Stomach (tissue), 9 donors: ENCODE measurements around the gene CSRNP2. TPM values are rescaled to one million over a fixed set of nuclear protein-coding genes. Genes with fewer than 3 reads are reported as not detected.
"Not testable (repeated sequence)": the region's sequence is repeated elsewhere in the genome, so short reads cannot be mapped to it uniquely, and the experiment has no call there.

Experiments used
- DNase-seq, 2 donors: peaks; one replicate each; pipeline versions ENCODE4 v3.0.0 to v3.0.0-alpha.2; 2013 to 2019
- H3K27ac ChIP-seq, 5 donors: fragments of 200-600 bp in 4 of 5; sonication (generic) in 4 of 5; one replicate each; pipeline ENCODE4 v1.5.1; 2013 to 2019; ENCODE audit warnings: mild to moderate bottlenecking in 1 of 5, moderate library complexity in 1 of 5
- H3K27me3 ChIP-seq, 3 donors: fragments of 200-600 bp; sonication (generic); one replicate each; pipeline ENCODE4 v1.5.1; 2017 to 2019; ENCODE audit warnings: mixed run types in 1 of 3
- H3K36me3 ChIP-seq, 4 donors: fragments of 200-600 bp; sonication (generic); 1 replicate in 3 of 4; 2 replicates in 1 of 4; pipeline ENCODE4 v1.5.1; 2016 to 2019
- H3K4me1 ChIP-seq, 4 donors: fragments of 200-600 bp; sonication (generic); one replicate each; pipeline ENCODE4 v1.5.1; 2016 to 2019
- H3K4me3 ChIP-seq, 4 donors: fragments of 200-600 bp; sonication (generic) in 3 of 4; one replicate each; pipeline ENCODE4 v1.5.1; 2016 to 2019; ENCODE audit warnings: mild to moderate bottlenecking in 1 of 4
- H3K9me3 ChIP-seq, 4 donors: fragments of 200-600 bp; sonication (generic); one replicate each; pipeline ENCODE4 v1.5.1; 2016 to 2019
- EP300 ChIP-seq: sonication (generic); formaldehyde crosslinking; IDR thresholded peaks from one replicate; pipeline ENCODE4 v1.6.1; 2017; ENCODE audit warnings: antibody characterized with exemption
- POLR2A ChIP-seq, 4 donors: fragments of 450-650 bp; IDR thresholded peaks; one replicate each; pipeline ENCODE4 v1.6.1; 2016; ENCODE audit warnings: antibody characterized with exemption in 4 of 4, control low read depth in 2 of 4, mild to moderate bottlenecking in 1 of 4, moderate library complexity in 1 of 4
- POLR2AphosphoS5 ChIP-seq, 3 donors: sonication (generic); formaldehyde crosslinking; IDR thresholded peaks; one replicate each; pipeline ENCODE4 v1.6.1; 2016; ENCODE audit warnings: antibody characterized with exemption in 3 of 3
- WGBS, 5 donors: extraction: QIAGEN DNeasy Blood & Tissue Kit in 3 of 5; methylation state at CpG; one replicate each; pipeline versions ENCODE4 v1.1.5 to v1.1.7; 2013 to 2018; 5-methylcytosine and 5-hydroxymethylcytosine counted together
- intact Hi-C: fragments of 100-400 bp; cut with DNase I; formaldehyde crosslinking; loops from one replicate; pipeline ENCODE4 v1.15.1; 2023; ENCODE audit warnings: low total_unique reads
- polyA plus RNA-seq, 3 donors: library from polyadenylated mRNA; stranded (reverse); fragments of 200-250 nt; gene quantifications; one replicate each; pipeline ENCODE4 v1.2.3, GENCODE V29; 2013
- total RNA-seq, 5 donors: library from RNA; depleted of rRNA; stranded (reverse); fragments of >200 nt; gene quantifications; one replicate each; pipeline versions ENCODE4 v1.1.0 to v1.2.3, GENCODE V29; 2014 to 2016
- TF ChIP-seq, protein P1 (sequence below), 7 experiments: fragments of 450-650 bp in 4 of 7; fragments of 200-600 bp in 3 of 7; sonication (generic) in 3 of 7; IDR thresholded peaks; one replicate each; pipeline ENCODE4 v1.5.1; 2016 to 2019; ENCODE audit warnings: antibody characterized with exemption in 7 of 7, control low read depth in 2 of 7, mild to moderate bottlenecking in 1 of 7
- donor health status: healthy with polysubstance abuse.
- donor health status: Bipolar disorder and iron deficiency.
- donor health status: healthy.

CSRNP2 gene
- total and polyA plus RNA-seq, 8 donors: 6.0 to 117 (median 15.2) TPM

DNA sequence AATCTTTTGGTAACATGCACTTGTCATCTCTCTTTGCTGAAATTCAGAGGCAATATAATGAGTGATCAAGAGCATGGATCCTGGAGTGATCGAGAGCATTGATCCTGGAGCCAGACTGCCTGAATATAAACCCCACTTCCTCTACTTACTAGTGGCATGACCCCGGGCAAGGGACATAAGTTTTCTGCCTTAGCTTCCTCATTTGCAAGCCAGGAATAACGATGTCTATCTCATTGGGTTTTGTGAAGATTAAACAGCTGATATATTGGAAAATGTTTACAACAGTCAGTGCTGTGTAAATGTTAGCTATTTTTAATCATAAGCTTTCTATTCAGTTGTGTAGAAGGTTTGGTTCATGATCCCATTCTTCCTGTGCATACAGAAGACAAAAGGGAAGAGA is 2.4 kb upstream of the CSRNP2 start:
- Histone ChIP-seq H3K27me3 (no peaks in the 10 kb centered on the region), H3K4me1 (peaks cover 12 to 24% (median 19%) of the 10 kb centered on the region in 4 donors), H3K36me3 (peaks cover 0 to 9% (median 6%) of the 10 kb centered on the region in 4 donors), H3K4me3 (no peak overlapping the region), H3K9me3 (no peaks in the 10 kb centered on the region), H3K27ac (peak overlapping the region in 1 of 5 donors; percentile 11)
- no peak for DNase-seq
- WGBS, 5 donors: 39 to 52% (median 48%) methylated on average over 3 of the region's 3 CpGs
- intact Hi-C loops: no loop called here
- TF ChIP-seq EP300: no peak
- TF ChIP-seq POLR2A (IDR thresholded peaks at IDR 0.05): no peak
- no peak for TF ChIP-seq POLR2AphosphoS5 (IDR thresholded peaks at IDR 0.05)
- TF ChIP-seq, protein P1, sequence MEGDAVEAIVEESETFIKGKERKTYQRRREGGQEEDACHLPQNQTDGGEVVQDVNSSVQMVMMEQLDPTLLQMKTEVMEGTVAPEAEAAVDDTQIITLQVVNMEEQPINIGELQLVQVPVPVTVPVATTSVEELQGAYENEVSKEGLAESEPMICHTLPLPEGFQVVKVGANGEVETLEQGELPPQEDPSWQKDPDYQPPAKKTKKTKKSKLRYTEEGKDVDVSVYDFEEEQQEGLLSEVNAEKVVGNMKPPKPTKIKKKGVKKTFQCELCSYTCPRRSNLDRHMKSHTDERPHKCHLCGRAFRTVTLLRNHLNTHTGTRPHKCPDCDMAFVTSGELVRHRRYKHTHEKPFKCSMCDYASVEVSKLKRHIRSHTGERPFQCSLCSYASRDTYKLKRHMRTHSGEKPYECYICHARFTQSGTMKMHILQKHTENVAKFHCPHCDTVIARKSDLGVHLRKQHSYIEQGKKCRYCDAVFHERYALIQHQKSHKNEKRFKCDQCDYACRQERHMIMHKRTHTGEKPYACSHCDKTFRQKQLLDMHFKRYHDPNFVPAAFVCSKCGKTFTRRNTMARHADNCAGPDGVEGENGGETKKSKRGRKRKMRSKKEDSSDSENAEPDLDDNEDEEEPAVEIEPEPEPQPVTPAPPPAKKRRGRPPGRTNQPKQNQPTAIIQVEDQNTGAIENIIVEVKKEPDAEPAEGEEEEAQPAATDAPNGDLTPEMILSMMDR (IDR thresholded peaks at IDR 0.05): no peak

DNA sequence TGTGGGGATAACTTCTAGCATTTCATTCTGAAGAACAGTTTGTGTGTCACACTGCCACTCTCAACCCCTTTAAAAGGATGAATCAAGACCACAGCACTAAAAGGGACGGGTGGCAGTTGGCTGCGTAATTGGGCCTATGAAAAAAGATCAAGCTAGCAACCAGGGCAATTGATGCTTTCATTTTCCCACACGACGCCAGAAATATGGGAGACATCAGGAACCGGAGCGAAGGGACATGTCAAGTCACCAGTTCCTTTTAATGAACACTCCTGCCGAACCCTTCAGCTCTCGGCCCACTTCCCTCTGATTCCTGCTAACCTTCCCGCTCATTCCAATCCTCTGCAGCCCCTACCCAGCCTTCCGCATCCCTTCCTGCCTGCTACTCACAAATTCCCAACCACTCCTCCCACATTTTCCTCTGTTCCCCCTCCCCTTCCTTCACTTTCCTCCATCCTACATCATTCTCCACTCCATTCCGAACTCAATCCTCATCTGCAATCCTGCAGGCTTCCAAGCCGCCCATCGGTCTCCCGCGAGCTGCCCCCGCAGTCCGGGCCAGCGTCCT is 753 bp downstream of the CSRNP2 start:
- Histone ChIP-seq H3K4me1 (peaks cover 12 to 33% (median 24%) of the 10 kb centered on the region in 4 donors), H3K27me3 (no peaks in the 10 kb centered on the region), H3K9me3 (no peaks in the 10 kb centered on the region), H3K27ac (peak overlapping the region; percentile 84 to 95 (median 91)), H3K36me3 (no peaks in the 10 kb centered on the region), H3K4me3 (peak overlapping the region; percentile 72 to 90 (median 82))
- WGBS, 5 donors: 1 to 2% (median 2%) methylated on average over 18 of the region's 18 CpGs
- DNase-seq: no peak
- TF ChIP-seq POLR2A (IDR thresholded peaks at IDR 0.05) (no peak), EP300 (no peak), POLR2AphosphoS5 (IDR thresholded peaks at IDR 0.05) (no peak)
- TF ChIP-seq, protein P1 (IDR thresholded peaks at IDR 0.05): no peak
- intact Hi-C loops: no loop called here

DNA sequence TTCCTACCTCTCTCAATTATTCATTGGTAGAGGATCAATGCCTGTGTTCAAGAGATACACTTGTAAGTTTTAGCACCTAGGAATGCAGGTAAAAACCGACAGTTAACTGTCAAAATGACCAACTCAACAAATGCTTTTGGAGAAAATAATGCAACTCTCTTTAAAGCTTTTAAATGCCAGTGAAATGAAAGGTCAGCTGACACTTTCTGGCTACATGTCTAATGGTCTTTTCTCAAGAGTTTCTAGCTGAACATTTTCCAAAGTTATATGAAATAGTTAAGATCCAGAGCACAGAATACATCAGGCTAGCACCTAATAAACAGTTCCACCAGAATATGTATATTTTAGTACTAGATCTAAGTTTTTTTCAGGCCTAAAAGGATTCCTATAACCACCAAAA is 2.0 kb downstream of the CSRNP2 start:
- Histone ChIP-seq H3K4me3 (peak overlapping the region in 1 of 4 donors; percentile 90), H3K36me3 (no peaks in the 10 kb centered on the region), H3K4me1 (peaks cover 12 to 45% (median 29%) of the 10 kb centered on the region in 4 donors), H3K9me3 (no peaks in the 10 kb centered on the region), H3K27me3 (no peaks in the 10 kb centered on the region), H3K27ac (no peak overlapping the region)
- WGBS, 5 donors: 78 to 84% (median 83%) methylated on average over 1 of the region's 1 CpG
- intact Hi-C loops: no loop called here
- no peak for TF ChIP-seq EP300
- no peak for TF ChIP-seq POLR2AphosphoS5 (IDR thresholded peaks at IDR 0.05)
- TF ChIP-seq, protein P1 (IDR thresholded peaks at IDR 0.05): no peak
- TF ChIP-seq POLR2A (IDR thresholded peaks at IDR 0.05): no peak
- DNase-seq: no peak

DNA sequence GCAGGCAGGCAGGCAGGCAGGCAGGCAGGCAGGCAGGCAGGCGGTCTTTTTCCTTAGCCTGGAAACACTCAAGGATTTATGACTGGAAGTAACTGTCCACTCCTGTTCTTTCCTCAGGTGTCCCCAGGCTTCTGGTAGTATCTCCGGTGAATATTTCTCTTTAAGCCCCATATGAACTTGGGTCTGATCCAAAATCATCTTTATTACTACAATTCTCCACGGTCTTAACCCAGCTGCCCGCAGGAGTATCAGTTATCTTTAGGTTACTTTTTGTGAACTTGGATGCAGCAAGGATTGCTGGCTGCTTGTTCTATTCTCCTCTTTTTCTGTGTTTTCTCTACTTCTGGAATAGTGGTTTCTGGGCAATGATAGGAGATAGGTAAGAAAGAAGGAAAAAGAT is 3.3 kb downstream of the CSRNP2 start:
- Histone ChIP-seq H3K4me1 (peaks cover 12 to 58% (median 35%) of the 10 kb centered on the region in 4 donors), H3K4me3 (no peak overlapping the region), H3K9me3 (no peaks in the 10 kb centered on the region), H3K27me3 (no peaks in the 10 kb centered on the region), H3K36me3 (peaks cover 0 to 10% (median 5%) of the 10 kb centered on the region in 4 donors), H3K27ac (no peak overlapping the region)
- no peak for DNase-seq
- intact Hi-C loops: no loop called here
- WGBS, 5 donors: 66 to 79% (median 76%) methylated on average over 4 of the region's 4 CpGs
- TF ChIP-seq EP300 (no peak), POLR2A (IDR thresholded peaks at IDR 0.05) (no peak), POLR2AphosphoS5 (IDR thresholded peaks at IDR 0.05) (no peak)
- TF ChIP-seq, protein P1 (IDR thresholded peaks at IDR 0.05): no peak

- Histone ChIP-seq H3K36me3 (peaks cover under 1 to 16% (median 10%) of the 10 kb centered on the region in 4 donors), H3K4me1 (peaks cover 10 to 61% (median 33%) of the 10 kb centered on the region in 4 donors)
- H3K4me3 ChIP-seq, H3K27ac ChIP-seq, H3K9me3 ChIP-seq, H3K27me3 ChIP-seq, DNase-seq, intact Hi-C loops: not testable (repeated sequence)
- WGBS, 5 donors: 90 to 98% (median 95%) methylated on average over 6 of the region's 6 CpGs
These were observed 4.5 kb downstream of the CSRNP2 start for GRCh38 chr12:51078866-51079265.

- intact Hi-C loops, H3K4me3 ChIP-seq, H3K27me3 ChIP-seq, DNase-seq, H3K9me3 ChIP-seq: not testable (repeated sequence)
- H3K36me3 ChIP-seq: peaks cover 5 to 21% (median 15%) of the 10 kb centered on the region in 4 donors
- H3K4me1 ChIP-seq: peaks cover 8 to 59% (median 29%) of the 10 kb centered on the region in 4 donors
- 72 to 76% (median 74%) methylated on average over 5 of the region's 5 CpGs for WGBS, 5 donors
- peak overlapping the region in 1 of 5 donors; percentile 27 for H3K27ac ChIP-seq
These were observed 5.0 kb downstream of the CSRNP2 start for GRCh38 chr12:51078346-51078745.
